ENCODE results near the gene TLE6.

Gene TLE6

DNA sequence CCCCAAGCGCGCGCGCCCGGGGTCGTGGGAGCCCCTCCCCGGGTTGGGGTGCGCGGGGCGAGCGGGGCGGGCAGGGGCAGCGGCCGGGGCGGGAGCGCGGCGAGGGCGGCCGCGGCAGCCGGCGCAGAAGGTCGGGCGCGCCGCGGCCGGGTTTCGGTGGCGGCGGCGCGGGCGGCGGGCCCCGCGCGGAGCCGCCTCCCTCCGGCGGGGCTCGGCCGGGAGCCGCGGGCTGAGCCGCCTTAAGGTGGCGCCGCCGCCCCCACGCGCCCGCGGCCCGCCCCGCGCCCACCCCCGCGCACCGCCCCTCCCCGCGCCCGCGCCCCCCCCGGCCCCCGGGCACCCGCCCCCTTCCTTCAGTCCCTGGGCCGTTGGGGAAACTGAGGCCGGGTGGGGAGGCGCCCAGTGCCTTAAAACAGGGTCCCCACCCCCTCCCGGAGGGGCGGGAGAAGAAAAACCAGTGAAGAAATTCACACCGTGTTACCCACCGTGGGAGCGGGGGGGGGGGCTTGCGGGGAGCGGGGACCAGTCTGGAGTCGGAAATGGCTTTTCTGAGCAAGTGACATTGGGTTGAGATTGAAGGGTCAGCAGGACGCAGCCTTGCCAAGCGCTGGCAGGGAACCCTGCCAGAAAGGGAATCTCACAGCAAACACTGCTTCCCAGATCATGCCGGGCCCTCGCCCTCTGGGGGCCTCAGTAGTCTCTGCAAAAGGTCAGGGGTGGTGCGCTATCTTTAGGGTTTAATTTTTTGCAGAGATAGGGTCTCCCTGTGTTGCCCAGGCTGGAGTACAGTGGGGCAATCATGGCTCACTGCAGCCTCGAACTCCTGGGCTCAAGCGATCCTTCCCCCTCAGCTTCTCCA lies 51.9 kb downstream of the TLE6 start, which contains the start of gene TLE2:
TLE2 (minus strand) TSS at position 216 of the 859 bp plus-strand sequence. CDS start 376 bp downstream, outside the sequence.
- in situ Hi-C loops (cut with HindIII; ENCODE audit: low sequenced_read_pairs), result no loop called here
- peak within 1 kb of the TSS; percentile 44 for H3K4me3 ChIP-seq (ENCODE audit: low read depth, low read length)
- TF ChIP-seq, protein P1, sequence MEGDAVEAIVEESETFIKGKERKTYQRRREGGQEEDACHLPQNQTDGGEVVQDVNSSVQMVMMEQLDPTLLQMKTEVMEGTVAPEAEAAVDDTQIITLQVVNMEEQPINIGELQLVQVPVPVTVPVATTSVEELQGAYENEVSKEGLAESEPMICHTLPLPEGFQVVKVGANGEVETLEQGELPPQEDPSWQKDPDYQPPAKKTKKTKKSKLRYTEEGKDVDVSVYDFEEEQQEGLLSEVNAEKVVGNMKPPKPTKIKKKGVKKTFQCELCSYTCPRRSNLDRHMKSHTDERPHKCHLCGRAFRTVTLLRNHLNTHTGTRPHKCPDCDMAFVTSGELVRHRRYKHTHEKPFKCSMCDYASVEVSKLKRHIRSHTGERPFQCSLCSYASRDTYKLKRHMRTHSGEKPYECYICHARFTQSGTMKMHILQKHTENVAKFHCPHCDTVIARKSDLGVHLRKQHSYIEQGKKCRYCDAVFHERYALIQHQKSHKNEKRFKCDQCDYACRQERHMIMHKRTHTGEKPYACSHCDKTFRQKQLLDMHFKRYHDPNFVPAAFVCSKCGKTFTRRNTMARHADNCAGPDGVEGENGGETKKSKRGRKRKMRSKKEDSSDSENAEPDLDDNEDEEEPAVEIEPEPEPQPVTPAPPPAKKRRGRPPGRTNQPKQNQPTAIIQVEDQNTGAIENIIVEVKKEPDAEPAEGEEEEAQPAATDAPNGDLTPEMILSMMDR (IDR thresholded peaks at IDR 0.05; ENCODE audit: low read depth, low read length, missing control alignments), result no peak
- no peak for DNase-seq (ENCODE audit: low read depth)

DNA sequence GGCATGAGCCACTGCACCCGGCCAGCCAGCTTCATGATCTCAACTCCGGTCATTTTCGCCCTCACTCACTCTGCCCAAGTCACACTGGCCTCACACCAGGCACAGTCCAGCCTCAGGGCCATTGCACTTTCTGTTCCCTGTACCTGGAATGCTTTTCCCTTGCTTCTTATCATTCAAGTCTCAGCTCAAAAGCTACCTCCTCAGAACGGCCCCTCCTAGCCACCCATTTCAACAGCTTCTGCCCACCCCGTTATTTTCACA lies 54.2 kb downstream of the TLE6 start:
- TF ChIP-seq, protein P1 (IDR thresholded peaks at IDR 0.05; ENCODE audit: low read depth, low read length, missing control alignments), result no peak
- in situ Hi-C loops (cut with HindIII; ENCODE audit: low sequenced_read_pairs), result no loop called here
- no peak for DNase-seq (ENCODE audit: low read depth)
- no peak overlapping the region for H3K4me3 ChIP-seq (ENCODE audit: low read depth, low read length)

DNA sequence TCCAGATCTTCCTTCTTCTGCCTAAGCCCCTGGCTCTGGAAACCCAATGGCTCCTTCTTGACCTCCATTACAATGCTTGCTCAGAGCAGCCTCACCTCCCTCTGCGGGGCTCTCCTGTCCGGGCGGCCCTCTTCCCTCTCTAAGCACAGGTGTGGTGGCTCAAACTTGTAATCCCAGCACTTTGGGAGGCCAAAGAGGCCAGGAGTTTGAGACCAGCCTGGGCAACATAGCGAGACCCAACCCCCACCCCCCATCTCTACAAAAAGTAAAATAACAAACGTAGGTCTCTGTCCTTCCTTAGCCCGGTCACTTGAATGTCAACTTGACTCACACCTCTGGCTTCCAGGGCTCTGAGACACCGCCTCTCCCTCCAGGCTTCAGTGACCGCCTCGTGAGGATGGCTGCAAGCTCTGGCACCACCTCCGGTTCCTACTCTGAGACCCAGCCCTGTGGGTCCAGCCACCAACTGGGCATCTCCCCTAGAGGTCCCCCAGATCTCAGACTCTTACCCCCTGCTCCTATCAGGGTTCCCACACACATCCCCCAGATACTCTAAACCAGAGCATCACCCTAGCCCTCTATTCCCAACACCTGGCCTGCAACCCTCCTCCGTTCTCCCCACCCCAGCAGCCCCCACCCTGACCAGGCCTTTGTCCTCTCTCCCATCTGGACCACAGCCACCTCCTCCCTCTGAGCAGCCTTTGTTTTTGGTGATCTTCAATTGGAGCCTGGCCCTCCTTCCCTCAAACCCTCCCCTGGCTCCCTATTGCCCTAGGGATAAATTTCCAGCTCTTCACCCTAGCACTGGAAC lies 56.4 kb downstream of the TLE6 start:
- no peak for DNase-seq (ENCODE audit: low read depth)
- no peak overlapping the region for H3K4me3 ChIP-seq (ENCODE audit: low read depth, low read length)
- in situ Hi-C loops (cut with HindIII; ENCODE audit: low sequenced_read_pairs), result no loop called here
- TF ChIP-seq, protein P1 (IDR thresholded peaks at IDR 0.05; ENCODE audit: low read depth, low read length, missing control alignments), result no peak

DNA sequence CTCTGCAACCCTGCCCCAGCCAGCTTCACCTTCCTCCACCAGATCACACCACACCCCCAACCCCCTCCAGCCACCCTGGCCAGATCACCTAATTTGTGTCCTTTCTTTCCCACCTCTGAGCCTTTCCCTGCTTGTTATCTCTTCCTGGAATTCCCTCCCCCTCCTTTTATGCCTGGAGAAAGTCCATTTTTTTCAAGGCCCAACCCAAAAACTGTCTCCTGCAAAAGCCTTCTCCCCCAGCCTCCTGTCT lies 57.0 kb downstream of the TLE6 start:
- TF ChIP-seq, protein P1 (IDR thresholded peaks at IDR 0.05; ENCODE audit: low read depth, low read length, missing control alignments), result no peak
- in situ Hi-C loops (cut with HindIII; ENCODE audit: low sequenced_read_pairs), result no loop called here
- no peak for DNase-seq (ENCODE audit: low read depth)
- no peak overlapping the region for H3K4me3 ChIP-seq (ENCODE audit: low read depth, low read length)

DNA sequence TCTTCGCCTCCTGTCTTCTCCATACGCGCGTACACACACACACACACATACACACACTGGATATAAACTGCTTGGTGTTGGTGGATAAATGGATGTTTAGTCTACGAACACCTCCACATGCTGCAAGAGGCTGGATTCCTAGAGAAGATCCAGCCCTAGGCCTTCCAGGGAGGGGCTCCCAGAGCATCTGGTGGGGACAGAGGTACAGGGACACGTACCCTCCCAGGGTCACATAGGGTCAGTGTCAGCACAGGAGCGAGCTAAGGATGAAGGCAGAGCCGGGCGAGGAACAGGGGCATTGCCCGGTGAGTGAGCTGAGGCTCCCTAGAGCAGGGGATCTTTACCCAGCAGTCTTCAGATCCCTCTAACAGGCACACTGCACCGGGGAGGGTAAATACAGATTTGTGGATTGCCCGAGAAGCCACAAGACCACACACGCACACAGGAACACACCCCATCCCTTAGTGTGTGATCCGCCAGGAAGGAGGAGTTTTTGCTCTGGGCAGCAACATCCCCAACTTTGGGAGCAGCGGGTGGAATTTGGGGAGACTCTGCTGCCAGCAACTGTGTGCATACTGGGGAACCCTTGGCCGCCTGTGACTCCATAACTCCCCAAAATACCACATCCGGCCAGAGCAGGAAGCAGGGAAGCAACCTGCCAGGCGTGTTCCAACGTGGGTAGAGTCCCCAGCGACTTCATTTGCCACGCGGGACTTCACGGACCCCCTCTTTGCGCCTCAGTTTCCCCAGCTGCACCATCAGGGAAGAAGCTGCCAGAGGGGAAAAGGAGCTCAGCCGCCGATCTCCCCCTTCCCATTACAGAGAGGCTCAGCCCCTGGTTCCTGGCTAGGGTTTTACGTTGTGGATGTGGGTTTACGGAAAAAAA lies 57.5 kb downstream of the TLE6 start:
- peak overlapping the region; percentile 35 for H3K4me3 ChIP-seq (ENCODE audit: low read depth, low read length)
- in situ Hi-C loops (cut with HindIII; ENCODE audit: low sequenced_read_pairs), result no loop called here
- peak; percentile 29 for DNase-seq (ENCODE audit: low read depth)
- TF ChIP-seq, protein P1 (IDR thresholded peaks at IDR 0.05; ENCODE audit: low read depth, low read length, missing control alignments), result no peak

DNA sequence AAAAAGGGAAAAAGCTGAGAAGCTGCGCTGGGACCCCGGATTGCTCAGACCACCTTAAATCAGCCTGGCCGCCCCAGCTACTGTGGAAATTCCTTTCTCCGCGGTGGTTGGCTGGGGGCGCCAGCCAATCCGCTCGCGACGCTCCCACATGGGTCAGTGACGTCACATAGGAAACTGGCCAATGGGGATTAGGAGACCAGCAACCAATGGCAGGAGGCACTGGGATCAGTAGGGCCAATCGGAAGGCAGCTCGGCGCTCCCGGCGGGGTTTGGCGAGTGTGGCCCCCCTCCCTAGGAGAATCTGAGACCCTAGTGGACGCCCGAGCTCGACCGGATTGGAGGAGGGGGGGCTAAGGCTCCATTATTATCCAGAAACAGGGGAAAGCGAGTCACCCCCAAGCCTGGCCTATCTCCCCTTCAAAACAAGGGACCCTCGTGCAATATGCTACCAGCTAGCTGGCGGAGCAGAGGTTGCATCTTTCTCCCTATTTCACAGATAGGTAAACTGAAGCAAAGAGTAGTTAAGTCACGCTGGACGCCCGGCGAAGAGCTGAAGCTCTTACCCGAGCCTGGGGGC lies 58.3 kb downstream of the TLE6 start:
- TF ChIP-seq, protein P1 (IDR thresholded peaks at IDR 0.05; ENCODE audit: low read depth, low read length, missing control alignments), result no peak
- in situ Hi-C loops (cut with HindIII; ENCODE audit: low sequenced_read_pairs), result no loop called here
- peak; percentile 99 for DNase-seq (ENCODE audit: low read depth)
- H3K4me3 ChIP-seq (ENCODE audit: low read depth, low read length), result peak overlapping the region; percentile 35
